ENCODE results near the gene ANKAR. TPM values are rescaled to one million over a fixed set of nuclear protein-coding genes. Genes with fewer than 3 reads are reported as not detected.

ANKAR gene
- total and polyA plus RNA-seq, 9 of the 15 experiments (the other 6 are each of a cell fraction or from before 2014, with no cell fraction given) = 0.04 to 0.52 (median 0.39) TPM

- TF ChIP-seq ELK1 (CRISPR knock-in tag; IDR thresholded peaks at IDR 0.05) (no peak), RBBP5 (IDR thresholded peaks at IDR 0.05; ENCODE audit: borderline replicate concordance, insufficient read depth, low read length, poor library complexity, severe bottlenecking) (peak; percentile 84), ELK3 (CRISPR knock-in tag; IDR thresholded peaks at IDR 0.05) (no peak), SRSF3 (IDR thresholded peaks at IDR 0.05; ENCODE audit: insufficient read depth, low read length) (no peak), CBX1 (IDR thresholded peaks at IDR 0.05; ENCODE audit: low read depth) (no peak), CREB5 (CRISPR knock-in tag; IDR thresholded peaks at IDR 0.05) (no peak), HDAC6 (IDR thresholded peaks at IDR 0.05; ENCODE audit: low read depth, low read length) (no peak), SRSF1 (IDR thresholded peaks at IDR 0.05; ENCODE audit: low read depth, low read length) (no peak), CUX1 (CRISPR knock-in tag; IDR thresholded peaks at IDR 0.05) (no peak), ZNF583 (CRISPR knock-in tag; IDR thresholded peaks at IDR 0.05) (no peak), IRF9 (tag; IDR thresholded peaks at IDR 0.05) (no peak), EP300 (IDR thresholded peaks at IDR 0.05; ENCODE audit: low read length) (peak; percentile 27; the same call in 1 of the 2 replicates), CHD1 (IDR thresholded peaks at IDR 0.05; ENCODE audit: low read length) (no peak), HLTF (IDR thresholded peaks at IDR 0.05) (no peak), ZNF23 (CRISPR knock-in tag; IDR thresholded peaks at IDR 0.05) (no peak), PML (IDR thresholded peaks at IDR 0.05; ENCODE audit: low read length) (peak; percentile 60; the same call in 1 of the 2 replicates), KDM4B (IDR thresholded peaks at IDR 0.05; ENCODE audit: borderline replicate concordance in 2 of 2, low read depth in 1 of 2) (no peak)
Observed at GRCh38 chr2:189661148-189661956, 13.1 kb upstream of the ANKAR start, which contains the start of gene ASNSD1 (continued).

Measured in K562 (cell line).